ENCODE data around the gene KLHL17.
"Not testable (repeated sequence)": the region's sequence is repeated elsewhere in the genome, so short reads cannot be mapped to it uniquely, and the experiment has no call there.

Gene KLHL17

DNA sequence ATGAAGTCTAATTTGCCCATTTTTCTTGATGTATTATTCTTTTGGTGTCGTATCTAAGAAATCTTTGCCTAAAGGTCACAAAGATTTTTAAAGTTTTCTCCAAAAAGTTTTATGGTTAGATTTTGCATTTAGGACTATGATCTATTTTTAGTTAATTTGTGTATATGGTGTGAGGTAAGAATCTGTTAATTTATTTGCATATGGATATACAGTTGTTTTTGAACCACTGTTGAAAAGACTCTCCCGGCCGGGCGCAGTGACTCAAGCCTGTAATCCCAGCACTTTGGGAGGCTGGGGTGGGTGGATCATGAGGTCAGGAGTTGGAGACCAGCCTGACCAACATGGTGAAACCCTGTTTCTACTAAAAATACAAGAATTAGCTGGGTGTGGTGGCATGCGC lies 27.7 kb downstream of the KLHL17 start:
- not testable (repeated sequence) for H3K27me3 Mint-ChIP-seq, H3K4me1 Mint-ChIP-seq, H3K9me3 Mint-ChIP-seq, H3K36me3 Mint-ChIP-seq, H3K4me3 Mint-ChIP-seq, H3K27ac Mint-ChIP-seq

DNA sequence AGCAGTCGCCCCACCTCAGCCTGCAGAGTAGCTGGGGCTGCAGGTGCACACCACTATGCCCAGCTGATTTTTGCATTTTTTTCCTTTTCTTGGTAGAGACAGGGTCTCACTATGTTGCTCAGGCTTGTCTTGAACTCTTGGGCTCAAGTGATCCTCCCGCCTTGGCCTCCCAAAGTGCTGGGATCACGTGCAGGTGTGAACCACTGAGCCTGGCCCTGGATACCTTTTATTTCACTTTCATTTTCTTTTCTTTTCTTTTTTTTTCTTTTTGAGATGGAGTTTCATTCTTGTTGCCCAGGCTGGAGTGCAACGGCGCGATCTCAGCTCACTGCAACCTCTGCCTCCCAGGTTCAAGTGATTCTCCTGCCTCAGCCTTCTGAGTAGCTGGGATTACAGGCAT lies 30.9 kb downstream of the KLHL17 start:
- not testable (repeated sequence) for H3K9me3 Mint-ChIP-seq, H3K27me3 Mint-ChIP-seq, H3K4me3 Mint-ChIP-seq, H3K36me3 Mint-ChIP-seq, H3K27ac Mint-ChIP-seq
- H3K4me1 Mint-ChIP-seq = peaks cover 11% of the 10 kb centered on the region

DNA sequence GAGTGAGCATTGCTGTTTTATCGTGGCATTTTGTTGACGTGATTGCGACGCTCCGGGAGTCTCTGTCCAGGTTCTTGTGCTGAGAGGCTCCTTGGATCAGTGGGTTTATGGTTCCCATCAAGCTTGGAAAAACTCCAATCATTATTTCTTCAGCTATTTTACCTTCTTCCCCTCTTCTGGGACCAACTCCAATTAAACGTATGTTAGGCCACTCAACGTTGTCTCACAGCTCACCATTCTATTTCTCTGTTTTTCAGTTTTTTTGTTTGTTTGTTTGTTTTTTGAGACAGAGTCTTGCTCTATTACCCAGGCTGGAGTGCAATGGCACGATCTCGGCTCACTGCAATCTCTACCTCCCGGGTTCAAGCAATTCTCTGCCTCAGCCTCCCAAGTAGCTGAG lies 31.5 kb downstream of the KLHL17 start:
- Mint-ChIP-seq H3K27me3 (peaks cover 3% of the 10 kb centered on the region), H3K36me3 (peaks cover 2% of the 10 kb centered on the region), H3K4me1 (peaks cover 11% of the 10 kb centered on the region), H3K27ac (no peak overlapping the region), H3K4me3 (no peak overlapping the region), H3K9me3 (no peaks in the 10 kb centered on the region)

DNA sequence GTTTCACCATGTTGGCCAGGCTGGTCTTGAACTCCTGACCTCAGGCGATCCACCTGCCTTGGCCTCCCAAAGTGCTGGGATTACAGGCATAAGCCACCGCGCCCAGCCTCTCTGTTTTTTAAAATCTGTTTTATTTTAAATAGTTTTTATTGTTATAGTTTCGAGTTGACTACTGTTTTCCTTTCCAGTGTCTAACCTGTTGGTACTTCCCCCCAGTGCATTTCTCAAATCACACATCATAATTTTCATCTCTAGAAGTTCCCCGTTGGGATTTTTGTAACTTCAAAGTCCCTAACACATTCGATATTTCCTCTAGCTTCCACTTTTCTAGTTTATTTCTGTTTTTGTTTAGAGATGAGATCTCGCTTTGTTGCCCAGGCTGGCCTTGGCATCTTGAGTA lies 32.0 kb downstream of the KLHL17 start:
- Mint-ChIP-seq H3K4me3 (no peak overlapping the region), H3K27ac (peak overlapping the region; percentile 82), H3K36me3 (peaks cover 2% of the 10 kb centered on the region), H3K9me3 (no peaks in the 10 kb centered on the region), H3K4me1 (peaks cover 11% of the 10 kb centered on the region), H3K27me3 (peaks cover 4% of the 10 kb centered on the region)

DNA sequence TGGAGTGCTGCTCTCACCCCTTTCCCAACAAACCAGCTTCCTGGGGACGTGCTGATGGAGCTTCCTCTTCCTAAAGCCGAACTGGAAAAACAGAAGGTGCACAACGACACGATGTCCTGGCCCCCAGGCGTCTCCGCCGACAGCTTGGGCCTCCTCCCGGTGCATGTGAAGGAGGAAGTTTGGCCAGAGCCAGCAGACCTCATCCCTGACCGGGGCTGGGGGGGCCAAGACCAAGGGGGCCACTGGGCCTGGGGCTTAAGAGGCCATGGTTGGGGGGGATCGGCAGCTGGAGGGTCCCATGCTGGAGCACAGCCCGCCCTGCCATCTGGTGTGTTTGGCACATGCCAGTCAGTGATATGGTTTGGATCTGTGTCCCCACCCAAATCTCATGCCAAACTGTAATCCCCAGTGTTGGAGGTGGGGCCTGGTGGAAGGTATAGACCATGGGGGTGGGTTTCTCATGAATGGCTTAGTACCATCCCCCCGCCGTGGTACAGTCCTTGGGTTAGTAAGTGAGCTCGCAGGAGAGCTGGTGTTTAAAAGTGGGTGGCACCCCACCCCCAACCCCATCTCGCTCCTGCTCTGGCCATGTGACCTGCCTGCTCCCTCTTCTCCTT lies 33.1 kb downstream of the KLHL17 start:
- Mint-ChIP-seq H3K36me3 (peaks cover 2% of the 10 kb centered on the region), H3K27ac (no peak overlapping the region), H3K4me1 (peaks cover 11% of the 10 kb centered on the region), H3K4me3 (no peak overlapping the region), H3K9me3 (no peaks in the 10 kb centered on the region), H3K27me3 (peaks cover 4% of the 10 kb centered on the region)

DNA sequence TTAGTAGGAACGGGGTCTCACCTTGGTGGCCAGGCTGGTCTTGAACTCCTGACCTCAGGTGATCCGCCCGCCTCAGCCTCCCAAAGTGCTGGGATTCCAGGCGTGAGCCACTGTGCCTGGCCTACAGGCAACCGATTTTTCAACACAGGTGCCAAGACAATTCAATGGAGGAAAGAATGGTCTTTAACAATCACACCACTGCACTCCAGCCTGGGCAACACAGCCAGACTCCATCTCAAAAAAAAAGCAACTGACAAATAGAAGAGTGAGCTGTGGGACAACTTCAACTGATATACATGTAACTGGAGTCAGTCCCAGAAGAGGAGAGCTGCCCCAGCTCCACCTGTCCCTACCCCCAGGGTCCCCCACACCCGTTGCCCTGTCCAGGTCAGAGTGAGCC lies 34.2 kb downstream of the KLHL17 start:
- not testable (repeated sequence) for H3K36me3 Mint-ChIP-seq, H3K4me3 Mint-ChIP-seq, H3K27me3 Mint-ChIP-seq, H3K9me3 Mint-ChIP-seq
- Mint-ChIP-seq H3K27ac (peak overlapping the region; percentile 52), H3K4me1 (peaks cover 11% of the 10 kb centered on the region)

DNA sequence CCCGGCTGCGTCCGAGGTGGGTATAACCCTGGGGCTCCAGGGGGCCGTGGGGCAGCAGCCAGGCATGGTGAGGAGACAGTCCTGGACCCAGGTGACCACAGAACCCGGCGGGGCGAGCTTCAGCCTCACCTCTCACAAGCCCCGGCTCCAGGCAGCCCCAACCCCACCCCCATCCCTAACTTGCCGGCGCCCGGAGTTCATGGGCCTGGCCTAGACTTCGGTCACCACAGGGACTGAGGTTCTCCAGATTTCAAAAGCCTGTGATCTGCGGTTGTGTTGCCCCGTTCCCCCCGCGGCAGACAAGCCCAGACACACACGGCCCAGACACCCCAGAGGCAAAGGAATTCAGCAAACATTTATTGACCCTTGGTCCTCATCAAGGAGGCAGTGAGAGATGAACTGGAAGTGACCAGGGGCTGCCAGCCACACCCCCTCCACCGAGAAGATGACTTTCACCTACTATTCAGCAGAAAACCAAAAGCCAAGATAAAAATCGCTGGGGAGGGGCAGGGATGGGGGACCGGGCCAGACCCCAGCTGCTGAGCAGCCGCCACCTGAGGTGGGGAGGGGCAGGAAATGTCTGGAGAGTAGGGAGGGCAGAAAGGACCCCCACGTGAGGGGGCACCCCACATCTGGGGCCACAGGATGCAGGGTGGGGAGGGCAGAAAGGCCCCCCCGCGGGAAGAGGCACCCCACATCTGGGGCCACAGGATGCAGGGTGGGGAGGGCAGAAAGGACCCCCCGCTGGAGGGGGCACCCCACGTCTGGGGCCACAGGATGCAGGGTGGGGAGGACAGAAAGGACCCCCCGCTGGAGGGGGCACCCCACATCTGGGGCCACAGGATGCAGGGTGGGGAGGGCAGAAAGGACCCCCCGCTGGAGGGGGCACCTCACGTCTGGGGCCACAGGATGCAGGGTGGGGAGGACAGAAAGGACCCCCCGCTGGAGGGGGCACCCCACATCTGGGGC lies 35.6 kb downstream of the KLHL17 start:
- Mint-ChIP-seq H3K4me1 (peaks cover 14% of the 10 kb centered on the region), H3K9me3 (no peaks in the 10 kb centered on the region), H3K4me3 (no peak overlapping the region), H3K27ac (peak overlapping the region; percentile 62), H3K27me3 (peaks cover 4% of the 10 kb centered on the region), H3K36me3 (peaks cover 2% of the 10 kb centered on the region)

DNA sequence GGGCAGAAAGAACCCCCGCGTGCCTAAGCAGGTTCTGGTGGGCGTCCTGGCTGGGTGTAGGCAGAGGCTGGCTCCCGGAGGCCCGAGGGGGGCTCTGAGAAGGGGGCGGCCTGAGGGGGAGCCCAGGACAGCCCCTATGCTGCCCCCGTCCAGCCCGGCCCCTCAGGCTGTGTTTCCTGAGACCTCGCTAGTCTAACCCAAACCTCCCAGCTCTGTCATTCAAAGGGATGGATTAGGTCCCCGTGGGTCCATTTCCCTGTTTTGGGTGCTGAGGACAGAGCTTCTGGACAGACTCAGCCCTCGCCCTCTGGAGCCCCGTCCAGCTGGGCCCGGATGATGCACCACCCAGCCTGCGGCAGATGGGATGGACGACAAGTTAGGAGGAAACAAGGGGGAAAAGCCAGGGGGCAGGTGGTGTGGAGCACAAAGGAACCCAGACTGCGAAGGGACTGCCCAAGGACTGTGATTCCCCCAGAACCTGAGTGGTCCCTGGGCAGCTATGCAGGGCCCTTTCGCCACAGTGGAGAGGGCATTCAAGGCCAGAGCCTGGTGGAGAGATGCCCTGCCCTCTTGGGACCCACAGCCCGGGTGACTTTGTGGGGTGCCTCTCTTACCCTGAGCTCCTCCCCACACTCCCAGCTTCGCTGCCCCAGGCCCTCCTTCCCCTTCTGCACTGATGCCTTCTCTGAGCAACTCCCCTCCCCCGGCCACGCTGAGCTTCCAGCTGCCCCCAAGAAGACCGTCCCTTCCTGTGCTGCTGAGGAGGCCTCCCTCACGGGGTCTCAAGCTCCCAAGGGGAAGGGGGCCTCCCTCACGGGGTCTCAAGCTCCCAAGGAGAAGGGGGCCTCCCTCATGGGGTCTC lies 36.7 kb downstream of the KLHL17 start:
- Mint-ChIP-seq H3K4me3 (no peak overlapping the region), H3K36me3 (peaks cover 2% of the 10 kb centered on the region), H3K9me3 (no peaks in the 10 kb centered on the region), H3K4me1 (peaks cover 13% of the 10 kb centered on the region), H3K27me3 (peaks cover 4% of the 10 kb centered on the region), H3K27ac (no peak overlapping the region)

DNA sequence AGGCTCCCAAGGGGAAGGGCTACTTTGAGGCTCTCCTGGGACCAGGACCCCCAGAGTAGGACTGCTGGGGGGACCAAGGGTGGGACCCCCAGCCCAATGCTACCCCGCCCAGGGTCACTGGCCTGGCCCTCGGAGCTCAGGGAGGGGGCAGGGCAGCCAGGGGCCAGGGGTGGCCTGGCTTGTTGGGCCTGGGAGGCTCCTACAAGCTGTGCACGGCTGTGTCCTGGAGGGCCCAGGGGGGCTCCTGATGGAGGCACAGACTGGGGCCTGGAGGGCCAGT lies 37.3 kb downstream of the KLHL17 start:
- Mint-ChIP-seq H3K36me3 (peaks cover under 1% of the 10 kb centered on the region), H3K4me1 (peaks cover 9% of the 10 kb centered on the region), H3K4me3 (no peak overlapping the region), H3K27me3 (peaks cover 4% of the 10 kb centered on the region), H3K27ac (no peak overlapping the region), H3K9me3 (no peaks in the 10 kb centered on the region)

DNA sequence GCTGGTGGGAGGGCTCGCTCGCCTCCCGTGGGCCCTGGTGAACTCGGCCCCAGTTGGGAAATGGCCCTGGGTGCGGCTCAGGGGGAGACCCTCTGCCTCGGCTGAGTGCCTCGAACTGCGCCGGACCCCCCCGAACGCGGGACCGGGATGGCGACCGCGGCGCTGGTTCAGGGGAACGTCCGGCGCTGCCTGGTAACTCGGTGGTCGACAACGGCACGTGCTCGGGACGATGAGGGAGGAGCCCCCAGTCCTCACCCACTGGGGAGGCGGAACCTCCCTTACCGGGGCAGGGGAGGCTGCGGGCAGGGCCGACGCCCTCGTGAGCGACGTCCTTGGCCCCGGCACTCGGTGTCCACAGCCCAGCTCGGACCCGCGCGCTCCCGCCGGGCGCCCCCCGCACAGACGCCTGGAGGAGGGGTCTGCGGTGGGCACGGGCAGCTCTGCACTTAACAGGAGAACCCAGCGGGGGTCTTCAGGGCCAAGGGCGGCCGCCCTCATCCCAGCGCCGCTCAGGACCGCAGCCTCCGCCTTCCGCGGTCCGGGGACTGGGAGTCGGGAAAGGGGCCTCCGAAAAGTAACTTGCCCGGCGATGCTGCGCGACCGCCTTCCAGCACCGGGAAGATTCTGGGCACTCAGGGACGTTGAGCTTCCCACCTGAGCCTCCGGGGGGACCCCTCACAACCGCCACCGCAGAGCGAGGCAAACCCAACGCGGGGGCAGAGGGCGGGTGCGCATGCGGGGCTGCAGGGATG lies 37.8 kb downstream of the KLHL17 start:
- Mint-ChIP-seq H3K27me3 (peaks cover 5% of the 10 kb centered on the region), H3K4me3 (no peak overlapping the region), H3K4me1 (peaks cover 8% of the 10 kb centered on the region), H3K36me3 (no peaks in the 10 kb centered on the region), H3K9me3 (no peaks in the 10 kb centered on the region), H3K27ac (no peak overlapping the region)

DNA sequence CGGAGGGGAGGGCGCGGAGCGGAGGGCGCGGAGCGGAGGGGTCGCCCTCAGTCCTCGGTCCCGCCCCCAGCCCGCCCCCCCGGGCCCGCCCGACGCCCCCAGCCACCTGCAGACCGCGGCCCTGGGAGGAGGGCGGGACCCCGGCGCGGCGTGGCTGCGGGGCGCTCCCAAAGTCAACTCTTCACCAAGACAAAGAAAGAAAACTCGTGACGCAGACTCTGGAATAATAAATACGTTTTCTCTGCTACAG lies 38.3 kb downstream of the KLHL17 start:
- Mint-ChIP-seq H3K36me3 (no peaks in the 10 kb centered on the region), H3K27me3 (peaks cover 5% of the 10 kb centered on the region), H3K4me1 (peaks cover 8% of the 10 kb centered on the region), H3K27ac (no peak overlapping the region), H3K9me3 (no peaks in the 10 kb centered on the region), H3K4me3 (peak overlapping the region; percentile 11)

DNA sequence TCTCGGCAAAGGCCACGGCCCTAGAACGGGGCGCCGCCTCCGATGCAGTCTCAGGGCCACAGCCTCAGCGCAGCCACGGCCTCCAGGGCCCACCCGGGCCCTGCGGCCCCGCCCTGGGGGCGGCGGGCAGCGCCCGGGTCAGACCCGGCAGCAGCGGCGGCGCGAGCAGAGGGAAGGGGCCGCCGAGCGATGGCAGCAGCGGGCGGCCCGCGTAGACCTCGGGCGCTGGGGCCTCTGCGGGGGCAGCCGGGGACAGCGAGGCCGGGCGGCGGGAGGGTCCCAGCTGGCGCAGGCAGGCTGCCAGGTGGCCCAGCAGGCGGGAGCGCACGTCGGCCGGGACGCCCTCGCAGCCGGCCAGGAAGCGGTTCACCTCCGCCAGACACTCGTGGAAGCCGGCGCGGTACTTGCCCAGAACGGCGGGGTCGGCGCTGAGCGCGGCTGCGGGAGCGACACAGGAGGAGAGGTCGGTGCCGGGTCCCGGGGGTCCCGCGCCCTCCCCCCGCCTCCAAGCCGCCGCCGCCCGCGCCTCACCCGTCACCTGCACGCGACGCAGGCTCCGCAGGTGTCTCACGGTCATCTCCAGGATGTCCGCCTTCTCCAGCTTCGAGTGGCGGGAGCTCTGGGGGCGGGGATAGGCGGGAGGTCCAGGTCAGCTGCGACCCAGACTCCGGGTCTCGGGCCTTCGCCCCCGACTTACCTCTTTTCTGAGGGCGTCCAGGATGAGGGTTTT lies 38.8 kb downstream of the KLHL17 start:
- Mint-ChIP-seq H3K9me3 (no peaks in the 10 kb centered on the region), H3K27me3 (peaks cover 5% of the 10 kb centered on the region), H3K36me3 (no peaks in the 10 kb centered on the region), H3K4me1 (peaks cover 8% of the 10 kb centered on the region), H3K4me3 (peak overlapping the region; percentile 51), H3K27ac (no peak overlapping the region)

DNA sequence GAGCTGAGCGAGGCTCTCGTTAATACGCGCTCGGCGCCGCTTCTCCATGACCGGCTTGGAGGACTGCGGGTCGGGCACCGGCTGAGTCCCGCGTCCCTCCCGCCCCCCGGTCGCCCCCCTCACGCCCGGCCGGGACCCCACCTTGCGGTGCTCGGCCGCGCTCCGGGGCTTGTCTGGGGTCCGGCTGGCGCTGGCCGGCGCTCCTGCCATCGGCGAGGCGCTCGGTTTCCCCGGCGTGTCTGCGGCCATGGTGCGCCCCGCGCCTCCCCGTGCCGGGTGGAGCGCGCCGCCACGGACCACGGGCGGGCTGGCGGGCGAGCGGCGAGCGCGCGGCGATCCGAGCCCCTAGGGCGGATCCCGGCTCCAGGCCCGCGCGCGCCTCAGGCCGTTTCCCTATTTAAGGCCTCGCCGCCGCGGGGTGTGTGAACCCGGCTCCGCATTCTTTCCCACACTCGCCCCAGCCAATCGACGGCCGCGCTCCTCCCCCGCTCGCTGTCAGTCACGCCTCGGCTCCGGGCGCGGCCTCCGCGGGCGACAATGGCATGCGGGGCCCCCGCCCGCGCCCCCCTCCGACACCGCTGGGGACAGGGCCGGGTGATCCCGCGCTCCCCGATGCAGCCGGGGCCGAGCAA lies 39.5 kb downstream of the KLHL17 start, which contains the start of gene HES4:
Gene HES4 (minus strand): TSS at position 373 of the 632 bp plus-strand sequence. CDS start 124 bp downstream, at position 249.
- Mint-ChIP-seq H3K9me3 (no peaks in the 10 kb centered on the region), H3K27me3 (peaks cover 11% of the 10 kb centered on the region), H3K36me3 (peaks cover 1% of the 10 kb centered on the region), H3K4me1 (peaks cover 12% of the 10 kb centered on the region), H3K4me3 (peak within 1 kb of the TSS; percentile 86), H3K27ac (peak within 1 kb of the TSS; percentile 92)

DNA sequence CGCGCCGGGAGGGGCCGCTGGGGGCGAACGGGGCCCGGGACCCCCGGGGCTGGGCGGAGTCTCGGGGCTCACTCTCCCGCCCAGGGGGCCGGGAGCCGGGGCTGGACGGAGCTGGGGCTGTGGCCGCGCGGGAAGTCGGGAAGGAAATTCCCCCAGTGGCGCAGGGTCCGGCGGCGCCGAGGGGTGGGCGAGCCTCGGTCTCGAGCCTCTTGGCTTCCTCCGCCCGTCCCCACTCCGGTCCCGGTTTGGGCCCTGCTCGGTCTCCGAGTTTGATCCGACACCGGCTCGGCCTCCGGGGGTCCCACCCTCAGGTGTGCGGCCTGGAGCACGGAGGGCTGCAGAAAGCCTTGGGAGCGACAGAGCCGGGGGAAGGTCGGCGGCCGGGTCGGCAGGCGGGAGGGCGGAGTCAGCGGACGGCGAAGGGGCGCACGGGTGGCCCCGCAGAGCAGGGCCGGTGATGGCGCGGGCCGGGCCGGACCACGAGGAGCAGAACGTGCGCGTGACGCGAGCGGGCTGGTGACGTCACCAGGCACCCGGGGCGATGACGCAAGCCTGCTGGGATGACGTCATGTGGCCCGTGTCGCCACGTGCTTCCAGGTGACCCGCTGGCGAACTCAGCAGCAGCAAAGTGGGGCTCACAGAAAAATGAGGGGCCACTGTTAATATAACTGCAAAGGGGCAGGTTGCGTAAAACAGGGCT lies 40.1 kb downstream of the KLHL17 start:
- peaks cover 16% of the 10 kb centered on the region for H3K27me3 Mint-ChIP-seq
- H3K27ac Mint-ChIP-seq = peak overlapping the region; percentile 92

More for the DNA sequence above, 40.1 kb downstream of the KLHL17 start:
- H3K4me1 Mint-ChIP-seq = peaks cover 17% of the 10 kb centered on the region
- no peaks in the 10 kb centered on the region for H3K9me3 Mint-ChIP-seq
- H3K36me3 Mint-ChIP-seq = peaks cover 4% of the 10 kb centered on the region
- H3K4me3 Mint-ChIP-seq = peak overlapping the region; percentile 86

Data from activated naive CD4-positive, alpha-beta T cell treated with anti-CD3 and anti-CD28 coated beads, Interleukin-2, amount 50 U/mL, for 24 hours (primary cell).